HG02973 (cell line): ENCODE measurements around the gene SLC35B2.

ENCODE experiments used
- ATAC-seq: cut with Tn5 transposase; IDR thresholded peaks from one replicate; pipeline ENCODE4 v1.9.1; 2021; ENCODE audit warnings: moderate library complexity; ENCODE audit not compliant: unreplicated experiment

SLC35B2 gene, protein sequence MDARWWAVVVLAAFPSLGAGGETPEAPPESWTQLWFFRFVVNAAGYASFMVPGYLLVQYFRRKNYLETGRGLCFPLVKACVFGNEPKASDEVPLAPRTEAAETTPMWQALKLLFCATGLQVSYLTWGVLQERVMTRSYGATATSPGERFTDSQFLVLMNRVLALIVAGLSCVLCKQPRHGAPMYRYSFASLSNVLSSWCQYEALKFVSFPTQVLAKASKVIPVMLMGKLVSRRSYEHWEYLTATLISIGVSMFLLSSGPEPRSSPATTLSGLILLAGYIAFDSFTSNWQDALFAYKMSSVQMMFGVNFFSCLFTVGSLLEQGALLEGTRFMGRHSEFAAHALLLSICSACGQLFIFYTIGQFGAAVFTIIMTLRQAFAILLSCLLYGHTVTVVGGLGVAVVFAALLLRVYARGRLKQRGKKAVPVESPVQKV

DNA sequence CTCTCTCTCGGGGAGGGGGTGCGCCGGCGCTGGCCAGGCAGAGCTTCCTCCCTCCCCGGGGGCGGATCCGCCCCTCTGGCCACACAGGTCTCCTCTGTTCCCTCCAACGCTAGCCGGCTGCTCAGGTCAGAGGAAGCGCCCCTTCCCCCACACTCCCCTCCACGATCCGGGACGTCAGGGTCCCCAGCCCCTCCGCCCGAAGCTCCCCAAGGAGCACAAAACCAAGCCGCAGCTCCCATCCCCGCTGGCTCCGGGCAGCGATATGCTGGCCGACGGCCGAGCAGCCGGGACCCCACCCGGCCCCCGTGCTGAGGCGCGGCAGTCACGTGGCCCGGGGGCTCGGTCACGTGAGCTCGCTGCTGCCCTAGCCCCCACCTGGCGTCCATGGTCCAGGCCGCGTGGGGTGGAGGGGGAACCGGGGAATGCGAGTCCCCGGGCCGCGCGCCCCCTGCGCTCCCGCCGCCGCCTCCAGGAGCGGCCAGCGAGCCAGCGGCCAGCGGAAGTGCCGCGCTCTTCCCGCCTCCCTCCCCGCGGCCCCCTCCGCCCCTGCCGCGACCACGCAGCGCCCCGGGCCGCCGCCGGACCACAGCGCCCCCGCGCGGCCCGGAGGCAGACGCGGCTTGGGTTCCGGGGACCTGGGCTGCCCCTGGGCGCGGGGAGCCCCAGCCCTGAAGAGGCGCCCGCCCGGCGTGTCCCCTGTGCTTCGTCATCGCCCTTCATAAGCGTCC is at the start of gene SLC35B2:
SLC35B2 (minus strand) TSS at position 504 of the 728 bp plus-strand sequence; CDS start at position 386, 118 bp downstream.
- ATAC-seq: peak; percentile 41

DNA sequence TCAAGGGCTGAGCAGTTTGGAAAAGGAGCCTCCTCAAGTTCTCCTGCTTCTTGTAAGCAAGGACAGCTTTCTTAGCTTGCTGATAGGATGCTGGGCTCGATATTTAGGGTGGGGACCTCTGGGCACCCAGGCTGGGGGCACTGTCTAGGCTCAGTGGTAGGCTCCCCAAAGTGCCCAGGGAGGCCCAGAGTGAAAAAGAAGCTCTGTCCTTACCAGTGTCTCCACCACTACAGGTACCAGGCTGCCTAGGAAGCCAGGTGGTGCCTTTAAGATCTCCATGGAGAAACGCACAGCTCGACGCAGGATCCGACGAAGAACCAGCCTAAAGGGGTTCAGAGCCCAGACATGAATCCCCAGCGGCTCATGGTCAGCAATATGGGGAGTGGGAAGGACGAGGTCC is 49.4 kb upstream of the SLC35B2 start:
- ATAC-seq: no peak

DNA sequence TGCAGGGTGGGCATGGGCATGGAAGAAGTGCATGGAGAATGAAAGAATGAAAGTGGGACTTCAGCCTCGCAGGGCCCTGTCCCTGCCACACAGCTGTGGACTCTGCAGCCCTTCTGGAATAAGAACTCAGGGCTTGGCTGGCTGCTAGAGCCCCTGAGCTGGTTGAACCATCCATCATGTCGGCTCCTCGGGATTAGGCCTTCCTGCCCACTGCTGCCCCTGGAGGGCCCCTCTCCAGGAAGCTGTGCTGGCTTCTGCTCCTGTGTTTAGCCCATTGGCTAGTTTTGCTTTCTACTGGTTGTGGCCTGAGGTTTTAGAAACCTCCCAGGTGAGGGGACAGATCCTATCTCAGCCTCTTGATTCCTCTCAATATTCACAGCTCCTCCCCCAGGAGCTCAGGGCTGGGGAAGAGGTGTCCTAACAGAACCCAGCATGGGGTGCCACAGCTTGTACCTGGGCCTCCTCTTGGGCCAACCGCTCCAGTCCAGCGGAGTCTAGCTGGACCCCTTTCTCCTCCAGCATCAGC is 47.9 kb upstream of the SLC35B2 start:
- no peak for ATAC-seq

DNA sequence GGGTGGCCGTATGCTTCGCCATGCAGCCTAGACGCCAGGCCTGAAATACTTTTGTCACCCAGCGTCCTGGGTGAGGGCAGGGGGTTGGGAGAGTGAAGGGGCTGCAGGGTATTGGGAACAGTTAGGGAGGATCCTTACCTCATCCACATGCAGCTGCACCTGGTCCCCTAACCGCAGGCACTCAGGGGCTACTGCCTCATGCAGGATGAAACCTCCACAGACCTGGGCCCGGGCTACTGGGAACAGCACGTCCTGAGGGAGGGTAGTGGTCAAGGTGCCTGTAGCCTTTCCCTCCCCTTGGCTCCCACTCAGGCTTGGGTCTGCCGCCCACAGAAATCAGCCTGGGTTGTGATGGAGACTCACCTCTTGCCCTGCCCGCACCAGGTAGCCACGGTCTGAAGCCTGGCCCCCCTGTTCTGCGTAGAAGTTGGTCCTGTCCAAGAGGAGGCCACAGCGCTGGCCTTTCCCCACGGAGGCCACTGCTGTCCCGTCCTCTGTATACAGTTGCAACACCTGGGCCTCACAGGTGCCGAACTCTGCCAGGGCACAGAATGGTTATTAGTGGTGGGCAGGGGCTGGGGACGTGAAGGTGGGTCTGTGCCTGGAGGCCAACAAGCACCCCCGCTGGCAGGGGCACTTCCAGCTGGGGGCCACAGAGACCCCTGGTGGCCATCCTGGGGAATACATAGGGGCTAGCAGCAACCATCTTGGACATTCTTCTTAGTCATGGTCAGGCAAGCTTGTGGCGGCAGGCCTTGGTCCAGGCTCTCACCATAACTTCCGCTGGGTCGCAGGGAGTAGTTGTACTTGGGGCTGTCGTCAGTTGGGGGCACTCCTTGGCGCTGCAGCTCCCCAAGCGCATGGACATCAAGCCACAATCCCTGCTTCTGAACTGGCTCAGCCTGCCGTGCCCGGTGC is 47.2 kb upstream of the SLC35B2 start:
- ATAC-seq: no peak

DNA sequence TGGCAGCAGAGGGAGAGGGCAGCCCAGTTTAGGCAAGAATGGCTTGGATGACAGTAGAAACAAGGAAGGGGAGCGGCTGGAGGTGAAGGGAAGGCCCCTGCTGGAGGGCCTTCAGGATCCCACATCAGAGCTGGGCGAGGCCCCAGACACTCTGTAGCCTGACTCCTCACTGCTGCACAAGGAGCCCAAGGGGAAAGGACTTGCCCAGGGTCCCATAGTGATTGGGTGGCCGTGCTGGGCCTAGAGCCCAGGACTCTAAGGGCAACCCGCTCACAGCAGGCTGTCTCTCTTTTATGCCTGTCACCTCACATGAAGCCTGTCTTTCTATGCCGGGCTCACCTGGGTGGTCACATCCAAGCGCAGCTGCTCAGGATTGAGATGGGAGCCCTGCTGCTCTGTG is 46.5 kb upstream of the SLC35B2 start:
- ATAC-seq: no peak

DNA sequence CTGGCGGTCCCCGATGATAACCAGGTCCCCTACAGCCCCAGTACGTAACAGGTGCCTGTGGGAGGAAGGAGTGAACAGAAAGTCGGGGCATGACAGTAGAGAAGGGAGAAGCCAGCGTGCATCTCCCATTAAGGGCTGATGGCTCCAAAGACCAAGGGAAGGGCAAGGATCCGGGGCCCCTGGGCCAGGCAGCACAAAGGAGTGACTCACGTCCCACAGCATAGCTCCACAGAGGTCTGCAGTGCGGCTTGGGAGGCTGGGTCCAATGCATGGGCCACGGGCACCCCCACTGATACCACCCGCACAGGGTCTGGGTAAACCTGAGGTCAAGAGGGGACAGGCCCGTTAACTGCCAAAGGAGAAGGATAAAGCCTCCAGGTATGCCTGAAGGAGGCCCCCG is 45.5 kb upstream of the SLC35B2 start:
- ATAC-seq: no peak

DNA sequence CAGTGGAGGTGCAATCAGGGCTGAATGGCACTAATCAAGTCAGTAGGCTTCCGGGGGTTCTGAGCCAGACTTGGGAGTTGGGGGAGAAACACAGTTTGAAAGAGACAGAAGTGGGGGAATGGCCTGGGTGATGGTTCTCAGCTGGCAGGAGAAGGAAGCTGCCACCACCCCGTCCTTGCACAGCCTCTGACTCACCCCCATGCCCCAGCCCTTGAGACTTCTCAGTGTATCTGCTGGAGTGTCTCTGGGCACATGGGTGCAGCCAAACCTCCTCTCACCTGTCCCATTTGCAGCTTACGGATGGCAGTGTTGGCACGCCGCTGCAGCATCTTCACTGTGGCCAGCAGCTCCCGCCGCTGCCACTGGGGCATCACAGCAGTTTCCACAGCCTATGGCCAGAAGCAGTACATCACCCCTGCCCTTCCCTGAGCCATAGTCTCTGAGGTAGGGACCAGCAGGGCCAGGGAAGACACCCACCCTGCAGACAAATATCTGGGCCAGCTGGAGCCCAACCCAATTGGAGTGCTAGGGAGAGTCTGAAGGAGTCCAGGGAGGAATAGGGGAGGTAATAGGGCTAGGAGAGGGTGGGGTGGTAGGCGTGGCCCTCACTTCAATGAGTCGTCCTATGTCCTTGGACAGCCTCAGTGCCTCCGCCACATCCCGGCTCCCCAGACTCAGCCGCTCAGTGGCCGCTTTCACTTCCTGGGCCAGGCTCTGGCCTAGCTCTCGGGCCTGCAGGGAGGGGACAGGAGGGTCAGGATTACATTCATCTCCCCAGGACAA is 44.6 kb upstream of the SLC35B2 start:
- ATAC-seq: no peak

DNA sequence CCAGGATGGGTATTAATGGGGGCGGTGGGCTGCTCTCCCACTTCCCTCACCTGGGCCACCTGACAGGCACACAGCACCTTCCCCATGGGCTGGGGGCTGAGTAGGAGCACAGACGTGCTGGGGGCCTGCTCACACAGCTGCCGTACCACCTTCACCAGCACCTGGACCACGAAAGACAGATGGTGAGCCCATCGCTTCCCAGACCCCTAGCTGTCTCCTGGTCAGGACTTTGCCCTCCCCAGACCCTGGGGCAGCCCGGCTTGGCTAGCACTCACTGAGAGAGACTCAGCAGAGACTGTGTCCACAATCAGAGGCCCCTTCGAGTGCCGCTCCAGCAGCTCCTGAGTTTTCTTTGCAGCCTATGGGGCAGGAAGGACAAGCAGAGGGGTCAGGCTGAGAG is 43.8 kb upstream of the SLC35B2 start:
- no peak for ATAC-seq

DNA sequence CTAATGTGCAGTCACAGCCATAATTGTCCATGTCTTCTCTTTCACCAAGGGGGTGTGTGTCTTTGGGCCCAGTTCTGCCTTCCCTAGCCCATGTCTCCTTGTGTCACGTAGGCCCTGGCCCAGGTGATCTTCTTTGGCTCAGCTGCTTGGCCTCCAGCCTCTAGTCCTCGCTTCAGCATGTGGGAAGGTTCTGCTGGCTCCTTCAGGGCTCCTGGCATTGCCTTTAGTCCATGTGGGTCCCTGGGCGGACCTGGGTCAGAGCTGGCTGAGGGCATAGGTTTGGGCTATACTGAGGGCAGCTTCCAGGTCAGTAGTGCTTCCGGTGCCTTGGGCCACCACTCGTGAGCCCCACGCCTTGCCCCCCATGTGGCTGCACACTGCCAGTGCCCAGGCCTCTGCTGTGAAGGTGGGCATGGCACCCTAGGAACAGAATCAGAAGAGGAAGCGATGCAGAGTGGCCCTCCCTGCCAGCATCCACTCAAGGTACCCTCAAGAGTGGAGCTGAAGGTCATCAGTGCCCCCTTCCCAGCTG is 43.0 kb upstream of the SLC35B2 start:
- ATAC-seq: no peak

DNA sequence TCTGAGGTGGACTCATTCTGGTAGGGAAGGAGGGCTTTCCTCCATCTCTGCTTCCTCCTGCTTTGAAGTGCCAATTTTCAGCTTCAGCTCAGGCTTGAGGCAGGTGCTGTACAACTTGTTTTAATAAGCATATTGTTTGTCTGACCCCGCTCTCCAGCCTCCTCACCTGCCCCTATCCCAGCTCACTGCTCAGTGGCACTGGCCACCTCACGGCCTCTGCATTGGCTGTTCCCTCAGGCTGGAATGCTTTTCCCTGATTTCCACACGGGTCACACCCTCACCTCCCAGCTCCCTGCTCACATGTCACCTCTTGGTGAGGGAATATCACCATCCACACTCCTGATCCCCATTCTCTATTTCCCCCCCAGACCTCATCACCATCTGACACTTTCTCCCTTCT is 41.5 kb upstream of the SLC35B2 start:
- ATAC-seq: no peak

DNA sequence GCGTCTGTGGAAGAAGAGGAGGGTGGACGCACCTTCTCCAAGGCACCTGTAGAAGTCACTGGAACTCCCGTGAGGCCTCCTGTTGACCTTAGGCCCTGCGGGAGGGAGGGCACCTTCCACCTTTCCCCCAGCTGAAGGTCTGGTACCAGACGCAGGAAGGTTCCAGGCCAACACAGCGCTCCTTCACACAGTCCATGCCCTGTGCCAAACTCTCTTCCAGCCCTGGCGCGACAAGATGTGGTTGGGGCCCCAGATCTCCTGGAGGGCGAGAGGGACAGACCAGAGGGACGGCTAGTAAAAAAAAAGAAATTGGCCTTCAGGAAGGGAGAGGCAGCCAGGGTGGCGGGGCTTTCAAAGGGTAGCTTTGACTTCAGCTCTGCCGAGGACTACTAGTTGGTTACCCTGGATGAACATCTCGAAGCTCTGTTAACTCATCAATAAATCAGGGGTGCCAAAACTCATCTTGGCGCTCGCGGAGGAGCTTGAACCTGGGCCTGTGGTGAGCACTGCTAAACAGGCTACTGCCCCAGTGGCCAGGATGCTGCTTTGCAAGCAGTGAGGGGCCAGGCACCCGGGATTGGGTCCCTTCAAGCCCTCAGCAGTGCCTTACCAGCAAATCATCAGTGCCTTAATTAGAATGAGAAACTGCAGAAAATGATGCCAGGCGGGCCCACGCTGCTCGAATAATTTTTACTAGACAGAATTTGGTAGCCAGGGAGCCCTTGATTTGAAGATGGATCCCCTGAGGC is 40.9 kb upstream of the SLC35B2 start:
- ATAC-seq: no peak

DNA sequence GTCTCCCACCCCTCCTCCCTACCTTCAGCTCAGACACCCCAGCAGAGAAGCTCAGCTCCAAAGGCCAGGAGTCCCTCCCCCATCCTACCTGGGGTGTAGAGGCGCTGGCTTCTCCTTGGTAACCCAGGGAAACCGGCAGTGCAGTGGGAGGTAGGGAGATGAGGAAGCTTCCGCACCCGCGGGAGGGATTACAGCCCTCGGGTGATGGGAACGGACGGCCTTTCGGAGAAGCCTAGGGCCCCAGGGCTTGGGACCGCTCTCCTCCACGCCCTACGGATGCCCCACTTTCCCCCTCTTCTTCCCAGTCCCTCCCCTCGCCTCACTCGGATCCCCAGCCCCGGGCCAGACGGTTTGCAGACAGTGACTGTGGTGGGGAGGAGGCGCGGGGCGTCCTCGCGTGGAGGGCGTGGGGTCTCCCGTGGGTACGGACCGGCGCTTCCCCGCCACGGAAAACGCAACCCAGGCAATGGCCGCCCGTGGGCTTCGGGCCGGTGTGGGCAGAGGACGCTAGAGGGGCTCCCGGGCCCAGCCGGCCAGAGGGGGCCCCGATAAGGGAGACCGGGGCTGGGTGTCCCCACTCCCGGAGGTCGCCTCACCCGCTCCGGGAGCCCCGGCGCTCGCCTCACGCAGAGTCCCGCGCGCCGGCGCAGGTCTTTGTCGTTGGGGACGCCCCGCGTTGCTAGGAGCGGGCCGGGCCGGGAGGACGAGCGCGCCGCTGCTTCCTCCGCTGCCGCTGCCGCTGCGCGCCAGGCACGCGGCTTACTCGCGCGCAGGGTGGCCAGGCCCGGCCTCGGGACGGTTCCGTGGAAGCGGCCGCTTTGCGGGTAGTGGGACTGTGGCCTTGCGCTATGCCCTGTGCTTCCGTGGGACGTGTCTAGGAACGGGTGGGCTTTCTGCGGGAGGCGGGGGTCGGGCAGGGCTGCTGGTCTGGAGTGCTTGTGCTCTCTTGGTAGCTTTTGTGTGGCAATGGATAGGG is 40.0 kb upstream of the SLC35B2 start:
- ATAC-seq: no peak

DNA sequence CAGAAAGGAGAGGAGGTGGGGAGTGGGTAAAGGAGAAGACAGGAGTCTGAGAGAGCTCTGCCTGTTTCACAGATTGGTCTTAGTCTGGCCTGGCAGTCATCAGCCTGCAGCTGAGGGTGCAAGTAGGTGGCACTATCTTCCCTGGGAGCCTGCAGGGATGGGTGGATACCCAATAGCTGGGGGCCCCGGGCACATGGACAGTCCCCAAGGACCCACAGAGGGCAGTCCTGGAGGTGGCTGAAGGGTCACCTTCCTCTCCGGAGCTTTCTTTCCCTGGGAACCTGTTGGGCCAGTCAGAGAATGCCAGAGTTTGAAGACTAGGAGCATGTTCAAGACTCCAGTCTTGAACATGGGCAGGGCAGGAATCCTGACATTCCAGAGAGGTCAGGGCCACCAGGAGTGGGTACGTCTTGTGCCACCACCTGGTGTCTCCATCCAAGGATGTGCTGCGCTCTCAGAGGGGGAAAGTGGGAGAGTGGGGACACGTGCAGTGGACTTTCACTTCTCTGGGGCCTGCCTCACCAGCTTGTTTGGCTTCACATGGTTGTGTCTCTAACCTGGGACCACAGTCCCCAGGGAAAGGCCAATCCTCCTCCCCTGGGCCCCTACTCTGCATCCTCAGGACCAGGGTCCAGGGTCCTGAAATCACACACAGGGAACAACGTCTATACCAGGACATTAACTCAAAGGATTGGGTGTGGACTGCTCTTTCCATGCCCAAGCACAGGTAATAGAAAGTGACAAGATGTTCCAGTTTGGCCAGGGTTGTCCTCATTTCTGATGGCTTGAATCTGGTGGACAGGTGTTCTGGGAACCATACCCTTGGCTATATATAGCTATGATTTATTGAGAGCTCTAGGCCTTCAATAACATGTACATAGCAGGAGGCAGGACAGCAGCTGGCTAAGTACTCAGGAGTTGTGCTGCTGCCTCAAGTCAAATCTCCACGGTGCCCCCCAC is 37.8 kb upstream of the SLC35B2 start:
- no peak for ATAC-seq

DNA sequence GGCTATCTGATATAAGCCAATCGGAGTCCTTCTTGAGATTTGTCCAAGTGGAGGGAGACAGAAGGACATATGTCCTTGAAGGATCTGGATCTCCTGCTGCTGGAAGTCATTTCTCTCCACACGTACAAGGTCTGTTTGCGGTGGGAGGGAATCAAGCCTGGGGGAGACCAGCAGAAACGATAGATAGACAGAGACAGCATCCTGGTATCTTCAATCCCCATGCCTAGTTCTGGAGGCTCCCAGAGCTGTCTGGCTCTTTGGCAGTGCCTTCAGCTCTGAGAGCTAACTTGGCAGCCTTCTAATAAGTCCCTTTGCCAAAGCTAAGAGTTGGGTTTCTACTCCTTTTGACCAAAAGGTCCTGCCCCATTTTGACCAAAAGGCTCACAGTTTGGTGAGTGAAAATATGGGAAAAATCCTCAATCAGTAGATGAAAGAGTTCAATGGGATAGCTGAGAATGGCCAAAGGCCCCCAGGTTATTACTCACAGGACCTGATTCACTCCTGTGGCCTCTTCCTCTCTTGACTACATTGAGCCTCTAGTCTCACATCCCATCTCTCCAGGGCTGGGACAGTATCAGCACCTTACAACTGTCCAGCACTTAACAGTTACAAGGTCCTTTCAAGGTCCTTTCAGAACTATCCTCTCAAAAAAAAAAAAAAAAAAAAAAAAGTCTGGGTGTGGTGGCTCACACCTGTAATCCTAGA is 35.5 kb upstream of the SLC35B2 start:
- ATAC-seq: no peak

DNA sequence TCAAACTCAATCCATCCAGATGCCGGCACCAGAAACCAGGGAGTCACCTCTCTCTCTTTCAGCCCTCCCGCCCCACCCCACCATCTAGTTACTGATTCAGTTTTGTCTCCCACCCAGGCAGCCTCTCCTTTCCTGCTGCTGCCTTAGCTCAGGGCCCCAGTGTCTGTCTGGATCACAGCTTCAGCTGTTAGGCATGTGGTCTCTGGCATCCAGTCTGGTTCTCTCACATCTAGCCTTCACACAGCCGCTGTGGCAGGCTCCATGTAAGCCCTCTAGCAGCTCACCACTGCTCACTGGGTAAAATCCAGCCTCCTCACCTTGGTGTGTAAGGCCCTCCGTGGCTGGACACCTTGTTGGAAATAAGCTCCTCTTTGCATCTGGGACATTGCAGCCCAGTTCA is 34.5 kb upstream of the SLC35B2 start:
- ATAC-seq: no peak

DNA sequence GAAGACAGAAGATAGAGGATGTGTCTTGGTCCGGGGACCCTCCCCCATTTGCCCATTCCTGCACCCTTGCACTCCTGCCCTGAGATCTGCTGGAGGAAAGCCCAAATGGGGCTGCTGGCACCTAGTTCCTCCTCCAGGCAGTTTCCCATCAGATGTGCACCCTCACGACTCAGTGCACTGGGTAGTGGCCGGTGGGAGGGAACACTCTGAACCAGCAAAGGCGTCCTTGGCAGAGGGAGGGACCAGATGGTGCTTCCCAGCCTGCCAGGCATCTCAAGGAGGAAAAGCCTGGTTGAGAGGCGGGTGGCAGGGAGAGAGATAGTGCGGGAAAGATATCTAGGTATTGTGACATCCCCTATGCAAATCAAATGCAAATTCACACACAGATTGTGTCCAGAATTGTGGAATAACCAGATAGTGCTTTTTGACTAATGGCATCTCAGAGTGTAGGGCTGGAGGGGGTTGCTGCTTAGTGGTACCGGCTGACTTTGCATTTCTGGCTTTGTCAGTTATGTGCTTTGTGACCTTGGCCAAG is 32.5 kb upstream of the SLC35B2 start:
- ATAC-seq: no peak
